Measurements from ENCODE around the gene RNF130.

The RNF130 gene

GRCh38 chr5:180054226-180054625 lies 17.3 kb downstream of the RNF130 start:
- DNase-seq (ENCODE audit: low read depth in 2 of 2) = no peak

- no peak for DNase-seq (ENCODE audit: low read depth in 2 of 2)
These were observed 18.4 kb downstream of the RNF130 start for GRCh38 chr5:180053061-180053602.

GRCh38 chr5:180052211-180052818 lies 19.2 kb downstream of the RNF130 start:
- DNase-seq (ENCODE audit: low read depth in 2 of 2) = no peak

GRCh38 chr5:180050121-180050940 lies 21.2 kb downstream of the RNF130 start:
- DNase-seq (ENCODE audit: low read depth in 2 of 2) = no peak

- no peak for DNase-seq (ENCODE audit: low read depth in 2 of 2)
These were observed 22.4 kb downstream of the RNF130 start for GRCh38 chr5:180049185-180049548.

- no peak for DNase-seq (ENCODE audit: low read depth in 2 of 2)
These were observed 23.9 kb downstream of the RNF130 start for GRCh38 chr5:180047667-180048066.

GRCh38 chr5:180046656-180047055 lies 24.9 kb downstream of the RNF130 start:
- no peak for DNase-seq (ENCODE audit: low read depth in 2 of 2)

- no peak for DNase-seq (ENCODE audit: low read depth in 2 of 2)
These were observed 25.6 kb downstream of the RNF130 start for GRCh38 chr5:180045889-180046499.

- no peak for DNase-seq (ENCODE audit: low read depth in 2 of 2)
These were observed 28.2 kb downstream of the RNF130 start for GRCh38 chr5:180043377-180043776.

GRCh38 chr5:180041301-180042274 lies 30.0 kb downstream of the RNF130 start:
- DNase-seq (ENCODE audit: low read depth in 2 of 2) = no peak

- no peak for DNase-seq (ENCODE audit: low read depth in 2 of 2)
These were observed 31.0 kb downstream of the RNF130 start for GRCh38 chr5:180040287-180041214.

GRCh38 chr5:180035206-180035931 lies 36.2 kb downstream of the RNF130 start:
- DNase-seq (ENCODE audit: low read depth in 2 of 2) = no peak

GRCh38 chr5:180034564-180034963 lies 37.0 kb downstream of the RNF130 start:
- no peak for DNase-seq (ENCODE audit: low read depth in 2 of 2)

GRCh38 chr5:180027459-180028089 lies 44.0 kb downstream of the RNF130 start:
- DNase-seq (ENCODE audit: low read depth in 2 of 2) = no peak

- no peak for DNase-seq (ENCODE audit: low read depth in 2 of 2)
These were observed 44.7 kb downstream of the RNF130 start for GRCh38 chr5:180026734-180027458.

- DNase-seq (ENCODE audit: low read depth in 2 of 2) = no peak
These were observed 45.2 kb downstream of the RNF130 start for GRCh38 chr5:180026320-180026719.

- DNase-seq (ENCODE audit: low read depth in 2 of 2) = no peak
These were observed 49.7 kb downstream of the RNF130 start for GRCh38 chr5:180021900-180022299.

- DNase-seq (ENCODE audit: low read depth in 2 of 2) = no peak
These were observed 51.4 kb downstream of the RNF130 start for GRCh38 chr5:180020176-180020575.

Data from stimulated activated CD8-positive, alpha-beta memory T cell treated with anti-CD3 and anti-CD28 coated beads, Interleukin-7, amount 100 ng/mL, for 1 hour (primary cell).